ENCODE data around the gene LIMS1.
"Not testable (repeated sequence)": the region's sequence is repeated elsewhere in the genome, so short reads cannot be mapped to it uniquely, and the experiment has no call there.

Gene LIMS1

GRCh38 chr2:108665975-108666374 lies 131.7 kb downstream of the LIMS1 start:
- DNase-seq = not testable (repeated sequence)

DNA sequence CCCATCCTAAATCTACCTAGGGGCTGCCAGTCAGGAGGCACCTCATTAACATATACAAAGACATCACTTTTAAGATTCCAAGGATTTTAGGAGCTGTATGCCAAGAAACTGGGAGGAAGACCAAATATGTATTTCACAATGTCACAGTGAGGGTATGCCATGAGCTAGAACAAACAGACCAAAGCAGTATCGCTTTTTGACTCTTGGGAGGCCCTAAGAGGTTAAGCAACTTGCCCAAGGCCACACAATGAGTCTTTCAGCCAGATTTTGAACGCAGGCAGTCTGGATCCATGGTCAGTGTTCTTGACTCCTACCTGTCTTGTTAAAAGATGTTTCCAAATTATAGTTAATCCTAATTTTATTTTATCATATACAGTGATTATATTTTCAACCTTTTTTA lies 132.9 kb downstream of the LIMS1 start:
- DNase-seq = not testable (repeated sequence)

- DNase-seq = not testable (repeated sequence)
Observed at GRCh38 chr2:108670282-108670681, 136.0 kb downstream of the LIMS1 start.

DNA sequence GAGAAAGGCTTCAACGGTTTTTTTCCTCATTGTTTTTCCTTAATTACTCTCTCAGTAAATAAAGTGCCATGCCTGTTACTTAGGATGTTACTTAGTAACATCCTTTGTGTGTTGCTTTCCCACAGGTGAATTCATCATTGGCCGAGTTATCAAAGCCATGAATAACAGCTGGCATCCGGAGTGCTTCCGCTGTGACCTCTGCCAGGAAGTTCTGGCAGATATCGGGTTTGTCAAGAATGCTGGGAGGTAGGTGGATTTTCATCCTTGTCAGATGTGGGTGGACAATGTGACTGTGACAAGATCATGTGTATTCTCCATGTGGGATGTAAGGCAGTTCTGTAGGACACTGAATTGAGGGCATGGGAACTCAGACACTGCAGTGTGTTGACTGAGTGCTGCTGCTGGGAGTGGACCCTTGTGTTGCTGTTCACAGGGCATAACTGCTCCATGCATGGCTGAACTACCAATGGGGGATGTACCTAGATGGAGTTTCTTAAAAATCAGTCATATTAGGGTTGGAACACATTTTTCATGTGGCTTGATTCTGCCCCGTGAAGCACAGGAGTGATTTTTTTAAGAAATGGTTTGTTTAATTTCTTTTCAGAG lies 138.0 kb downstream of the LIMS1 start:
- DNase-seq = not testable (repeated sequence)

DNA sequence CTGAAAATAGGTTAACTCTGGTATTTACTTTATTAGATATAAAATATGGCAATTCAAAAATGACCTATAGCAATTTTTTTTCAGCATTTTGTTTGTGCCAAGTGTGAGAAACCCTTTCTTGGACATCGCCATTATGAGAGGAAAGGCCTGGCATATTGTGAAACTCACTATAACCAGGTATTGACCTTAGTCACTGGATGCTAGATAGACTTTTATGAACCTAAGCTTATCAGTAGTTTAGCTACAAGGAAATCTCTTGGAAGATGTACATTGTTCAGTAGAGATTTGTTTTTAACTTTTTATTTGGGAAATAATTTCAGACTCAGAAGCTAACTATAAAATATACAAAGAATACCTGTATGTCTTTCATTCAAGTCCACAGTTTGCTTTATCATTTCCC lies 142.3 kb downstream of the LIMS1 start:
- DNase-seq = not testable (repeated sequence)

DNA sequence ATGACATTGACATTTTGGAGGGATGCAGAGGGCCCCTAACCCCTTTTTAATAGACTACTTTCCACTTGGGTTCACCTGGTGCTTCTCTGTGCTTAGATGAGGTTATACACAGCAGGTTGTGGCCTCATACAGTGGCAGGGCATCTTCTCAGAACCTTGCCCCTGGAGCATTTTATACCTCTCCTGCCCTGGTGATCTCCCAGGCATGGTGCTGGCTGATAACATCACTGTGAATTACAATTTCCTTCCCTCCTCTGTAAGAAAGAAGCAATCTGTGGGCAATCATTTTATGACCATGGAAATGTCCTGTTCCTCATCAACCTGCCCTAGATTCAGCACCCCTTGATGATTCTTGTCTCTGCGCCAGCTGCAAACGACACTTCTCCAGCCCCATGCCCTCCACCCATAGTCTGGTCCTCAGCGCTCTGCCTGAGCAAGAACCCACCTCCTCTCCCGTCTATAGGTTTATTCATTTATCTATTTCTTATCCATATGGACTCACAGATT lies 143.0 kb downstream of the LIMS1 start:
- DNase-seq = not testable (repeated sequence)

DNA sequence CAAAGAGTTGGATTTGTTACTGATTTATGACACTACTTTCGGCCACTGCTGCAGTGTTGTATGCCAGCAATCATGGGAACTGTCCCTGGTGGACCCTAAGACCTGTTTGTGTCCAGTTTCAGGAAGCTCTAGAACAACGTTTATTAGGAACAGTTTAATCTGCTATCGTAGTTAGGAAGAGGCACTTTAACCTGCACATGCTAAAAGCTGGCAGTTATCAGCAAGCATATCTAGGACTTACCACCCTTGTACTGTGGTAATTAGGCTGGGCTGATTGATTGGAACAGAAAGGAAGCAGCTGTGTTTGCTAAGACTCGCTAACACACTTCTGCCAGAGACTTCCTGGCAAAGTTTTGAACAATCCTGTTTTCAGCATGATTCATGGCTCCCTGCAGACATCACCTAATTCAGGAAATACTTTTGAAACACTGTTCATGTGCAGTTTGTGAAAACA lies 144.0 kb downstream of the LIMS1 start:
- DNase-seq = peak in 1 of 2 experiments; percentile 23

DNA sequence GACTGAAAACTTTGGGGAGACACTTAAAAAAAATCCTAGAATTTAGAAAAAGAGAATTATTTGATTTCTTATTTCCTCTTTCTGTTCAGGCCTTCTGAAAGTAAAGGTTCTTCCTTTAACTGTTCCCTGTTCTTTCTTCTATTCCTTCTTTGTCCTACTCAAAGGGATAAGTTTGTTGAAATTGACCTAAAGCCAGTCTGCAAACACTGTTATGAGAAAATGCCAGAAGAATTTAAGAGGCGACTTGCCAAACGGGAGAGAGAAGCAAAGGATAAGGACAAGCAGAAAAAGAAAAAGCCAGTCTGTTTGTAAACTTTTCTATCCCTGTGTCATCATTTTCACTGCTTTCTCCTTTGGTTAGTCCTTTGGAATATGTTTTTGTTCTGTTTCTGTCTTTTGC lies 146.5 kb downstream of the LIMS1 start:
- not testable (repeated sequence) for DNase-seq

- DNase-seq = peak in 1 of 2 experiments; percentile 28
Observed at GRCh38 chr2:108688818-108689756, 154.8 kb downstream of the LIMS1 start.

GRCh38 chr2:108690001-108690400 lies 155.7 kb downstream of the LIMS1 start:
- DNase-seq = not testable (repeated sequence)

DNA sequence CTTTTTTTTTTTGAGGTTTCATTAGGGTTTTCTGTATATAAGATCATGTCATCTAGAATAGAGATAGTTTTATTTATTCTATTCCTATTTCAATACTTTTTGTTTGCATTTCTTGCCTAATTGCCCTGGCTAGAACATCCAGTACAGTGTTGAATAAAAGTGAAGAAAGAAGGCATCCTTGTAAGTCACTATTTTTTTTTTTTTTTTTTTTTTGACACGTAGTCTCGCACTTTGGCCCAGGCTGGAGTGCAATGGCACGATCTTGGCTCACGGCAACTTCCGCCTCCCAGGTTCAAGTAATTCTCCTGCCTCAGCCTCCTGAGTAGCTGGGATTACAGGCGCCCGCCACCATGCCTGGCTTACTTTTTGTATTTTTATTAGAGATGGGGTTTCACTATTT lies 157.2 kb downstream of the LIMS1 start:
- DNase-seq = no peak

DNA sequence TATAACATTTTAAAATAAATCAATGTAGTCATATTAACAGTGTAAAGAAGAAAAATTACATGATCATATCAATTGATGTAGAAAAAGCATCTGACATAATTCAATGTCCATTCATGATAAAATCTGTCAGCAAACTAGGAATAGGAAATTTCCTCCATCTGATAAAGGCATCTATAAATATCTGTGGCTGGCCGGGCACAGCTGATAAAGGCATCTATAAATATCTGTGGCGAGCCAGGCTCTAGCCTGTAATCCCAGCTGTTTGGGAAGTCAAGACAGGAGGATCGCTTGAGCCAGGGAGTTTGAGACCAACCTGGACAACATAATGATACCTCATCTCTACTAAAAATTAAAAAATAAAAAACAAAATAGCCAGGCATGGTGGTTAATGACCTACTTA lies 166.9 kb downstream of the LIMS1 start:
- no peak for DNase-seq

- DNase-seq = no peak
Observed at GRCh38 chr2:108701806-108702205, 167.5 kb downstream of the LIMS1 start.

GRCh38 chr2:108704871-108705270 lies 170.6 kb downstream of the LIMS1 start:
- no peak for DNase-seq

DNA sequence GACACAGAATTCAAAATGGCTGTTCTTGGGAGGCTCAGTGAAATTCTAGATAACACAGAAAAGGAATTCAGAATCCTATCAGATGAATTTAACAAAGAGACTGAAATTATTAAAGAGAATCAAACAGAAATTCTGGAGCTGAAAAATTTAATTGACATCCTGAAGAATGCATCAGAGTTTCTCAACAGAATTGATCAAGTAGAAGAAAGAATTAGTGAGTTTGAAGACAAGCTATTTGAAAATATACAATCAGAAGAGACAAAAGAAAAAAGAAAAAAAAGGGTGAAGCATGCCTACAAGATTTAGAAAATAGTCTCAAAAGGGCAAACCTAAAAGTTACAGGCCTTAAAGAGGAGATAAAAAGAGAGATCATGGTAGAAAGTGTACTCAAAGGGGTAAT lies 173.0 kb downstream of the LIMS1 start:
- DNase-seq = no peak

DNA sequence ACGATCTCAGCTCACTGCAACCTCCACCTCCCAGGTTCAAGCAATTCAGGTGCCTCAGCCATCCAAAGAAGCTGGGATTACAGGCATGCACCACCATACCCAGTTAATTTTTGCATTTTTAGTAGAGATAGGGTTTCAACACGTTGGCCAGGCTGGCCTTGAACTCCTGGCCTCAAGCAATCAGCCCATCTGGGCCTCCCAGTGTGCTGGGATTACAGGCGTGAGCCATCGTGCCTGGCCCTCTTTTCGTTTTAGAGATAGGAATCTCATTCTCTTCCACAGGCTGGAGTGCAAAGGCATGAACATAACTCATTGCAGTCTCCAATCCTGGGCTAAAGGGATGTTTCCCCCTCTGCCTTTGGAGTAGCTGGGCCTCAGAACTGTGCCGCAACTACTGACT lies 182.7 kb downstream of the LIMS1 start:
- not testable (repeated sequence) for DNase-seq

- DNase-seq = peak; percentile 88 to 98
Observed at GRCh38 chr2:108719149-108720044, 185.1 kb downstream of the LIMS1 start, which contains the start of gene RANBP2. Gene RANBP2, plus strand, starts transcription at chr2:108719482. Its CDS starts 125 bp downstream, at chr2:108719607.

GRCh38 chr2:108726048-108726447 lies 191.8 kb downstream of the LIMS1 start:
- DNase-seq = not testable (repeated sequence)

- not testable (repeated sequence) for DNase-seq
Observed at GRCh38 chr2:108734656-108735055, 200.4 kb downstream of the LIMS1 start.
